OCI-LY1 (cell line): ENCODE data around the gene USP47.

ENCODE experiments used
- H2AFZ ChIP-seq: fragments of 200-600 bp; sonication (generic), shearing (Covaris generic); 2 replicates; pipeline ENCODE4 v1.6.0; 2014; ENCODE audit warnings: antibody characterized with exemption, mild to moderate bottlenecking, low read length
- H3F3A ChIP-seq: fragments of 200-600 bp; sonication (generic), shearing (Covaris generic); 2 replicates; pipeline ENCODE4 v1.6.0; 2014; ENCODE audit warnings: mild to moderate bottlenecking, antibody characterized with exemption, low read length, moderate library complexity; ENCODE audit not compliant: insufficient read depth
- H3K27ac ChIP-seq: fragments of 200-600 bp; sonication (generic); 2 replicates; pipeline ENCODE4 v1.5.1; 2014; ENCODE audit warnings: low read length, mixed run types, mild to moderate bottlenecking, low read depth; ENCODE audit not compliant: poor library complexity, severe bottlenecking
- H3K27me3 ChIP-seq: fragments of 200-600 bp; sonication (generic); 2 replicates; pipeline ENCODE4 v1.6.0; 2014; ENCODE audit warnings: antibody characterized with exemption, mild to moderate bottlenecking, low read length, moderate library complexity; ENCODE audit not compliant: insufficient read depth
- H3K36me3 ChIP-seq: fragments of 200-600 bp; sonication (generic); 2 replicates; pipeline ENCODE4 v1.6.1; 2014; ENCODE audit warnings: mild to moderate bottlenecking, antibody characterized with exemption, low read length, moderate library complexity, mixed read lengths; ENCODE audit not compliant: insufficient read depth
- H3K4me1 ChIP-seq: fragments of 200-600 bp; sonication (generic); 2 replicates; pipeline ENCODE4 v1.5.1; 2014; ENCODE audit warnings: mild to moderate bottlenecking, low read length, moderate library complexity; ENCODE audit not compliant: insufficient read depth, severe bottlenecking
- H3K4me2 ChIP-seq: fragments of 200-600 bp; sonication (generic), shearing (Covaris generic); 2 replicates; pipeline ENCODE4 v1.6.1; 2014; ENCODE audit warnings: low read length
- H3K4me3 ChIP-seq: fragments of 200-600 bp; sonication (generic); 2 replicates; pipeline ENCODE4 v1.5.1; 2014; ENCODE audit warnings: low read length, low read depth, mild to moderate bottlenecking, mixed read lengths; ENCODE audit not compliant: poor library complexity, severe bottlenecking
- H3K79me2 ChIP-seq: fragments of 200-600 bp; shearing (Covaris generic); 2 replicates; pipeline ENCODE4 v1.6.1; 2016; ENCODE audit warnings: mixed run types, low read length, mixed read lengths; ENCODE audit not compliant: insufficient read depth
- H3K9ac ChIP-seq: fragments of 200-600 bp; sonication (generic), shearing (Covaris generic); 2 replicates; pipeline ENCODE4 v1.6.1; 2014; ENCODE audit warnings: mild to moderate bottlenecking, low read length, mixed read lengths
- H3K9me2 ChIP-seq: fragments of 200-600 bp; sonication (generic), shearing (Covaris generic); 2 replicates; pipeline ENCODE4 v1.6.1; 2014; ENCODE audit warnings: low read depth, mild to moderate bottlenecking, low read length, mixed read lengths
- H3K9me3 ChIP-seq: fragments of 200-600 bp; shearing (Covaris generic); 2 replicates; pipeline ENCODE4 v1.6.1; 2014; ENCODE audit warnings: low read length, mixed read lengths
- H4K20me1 ChIP-seq: fragments of 200-600 bp; sonication (generic), shearing (Covaris generic); 2 replicates; pipeline ENCODE4 v1.6.0; 2016; ENCODE audit warnings: mild to moderate bottlenecking, low read length; ENCODE audit not compliant: insufficient read depth
- EZH2 ChIP-seq: fragments of 200-600 bp; sonication (generic), shearing (Covaris generic); IDR thresholded peaks from 2 replicates; pipeline ENCODE4 v1.8.0; 2017; ENCODE audit warnings: borderline replicate concordance, mixed run types, mild to moderate bottlenecking, antibody characterized with exemption, low read length, moderate library complexity, mixed read lengths
- TF ChIP-seq, protein P1 (sequence below): fragments of 200-600 bp; sonication (generic), shearing (Covaris generic); IDR thresholded peaks from 2 replicates; pipeline ENCODE4 v1.5.1; 2017; ENCODE audit warnings: mild to moderate bottlenecking, antibody characterized with exemption, low read length, moderate library complexity, mixed read lengths

The USP47 gene

DNA sequence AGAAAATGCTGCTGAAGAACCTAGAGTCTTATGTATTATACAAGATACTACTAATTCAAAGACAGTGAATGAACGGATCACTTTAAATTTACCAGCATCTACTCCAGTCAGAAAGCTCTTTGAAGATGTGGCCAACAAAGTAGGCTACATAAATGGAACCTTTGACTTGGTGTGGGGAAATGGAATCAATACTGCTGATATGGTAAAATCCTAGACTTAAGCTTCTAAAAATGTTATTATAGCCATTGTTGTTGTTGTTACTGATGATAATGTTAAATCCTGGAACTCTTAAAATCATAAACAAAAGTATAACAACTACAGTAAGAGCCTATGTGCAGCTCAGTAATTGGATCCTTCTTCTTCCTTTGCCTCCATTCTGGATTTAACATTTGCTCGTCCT is 38.4 kb downstream of the USP47 start:
- H4K20me1 ChIP-seq = peaks cover 2% of the 10 kb centered on the region; the same call in 1 of the 2 replicates
- H3K9ac ChIP-seq = no peak overlapping the region

DNA sequence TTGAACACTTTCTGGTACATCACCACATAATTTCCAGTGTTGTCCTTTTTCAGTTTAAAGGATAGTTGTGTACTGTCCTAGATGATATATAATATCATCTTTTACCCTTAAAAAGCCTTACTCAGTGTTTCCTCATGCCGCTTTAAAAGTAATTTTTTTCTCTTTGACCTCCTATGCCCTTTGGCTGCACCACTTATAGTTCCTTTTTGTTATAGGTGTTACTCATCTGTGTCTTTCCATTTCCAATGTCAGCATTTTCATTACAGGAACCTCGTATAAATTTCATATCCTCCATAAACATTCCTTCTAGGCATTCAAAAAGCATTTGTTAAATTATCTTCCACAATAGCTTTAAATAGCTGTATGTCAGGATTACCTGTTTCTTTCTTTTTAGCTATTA is 40.8 kb downstream of the USP47 start:
- no peak overlapping the region for H3K4me2 ChIP-seq

More for the DNA sequence above, 38.4 kb downstream of the USP47 start:
- H3F3A ChIP-seq = no peaks in the 10 kb centered on the region
- no peak overlapping the region for H3K4me2 ChIP-seq
- peaks cover 35% of the 10 kb centered on the region for H3K36me3 ChIP-seq
- no peak overlapping the region for H3K27ac ChIP-seq
- no peak overlapping the region for H3K4me3 ChIP-seq
- peaks cover 29% of the 10 kb centered on the region for H3K79me2 ChIP-seq
- TF ChIP-seq, protein P1, sequence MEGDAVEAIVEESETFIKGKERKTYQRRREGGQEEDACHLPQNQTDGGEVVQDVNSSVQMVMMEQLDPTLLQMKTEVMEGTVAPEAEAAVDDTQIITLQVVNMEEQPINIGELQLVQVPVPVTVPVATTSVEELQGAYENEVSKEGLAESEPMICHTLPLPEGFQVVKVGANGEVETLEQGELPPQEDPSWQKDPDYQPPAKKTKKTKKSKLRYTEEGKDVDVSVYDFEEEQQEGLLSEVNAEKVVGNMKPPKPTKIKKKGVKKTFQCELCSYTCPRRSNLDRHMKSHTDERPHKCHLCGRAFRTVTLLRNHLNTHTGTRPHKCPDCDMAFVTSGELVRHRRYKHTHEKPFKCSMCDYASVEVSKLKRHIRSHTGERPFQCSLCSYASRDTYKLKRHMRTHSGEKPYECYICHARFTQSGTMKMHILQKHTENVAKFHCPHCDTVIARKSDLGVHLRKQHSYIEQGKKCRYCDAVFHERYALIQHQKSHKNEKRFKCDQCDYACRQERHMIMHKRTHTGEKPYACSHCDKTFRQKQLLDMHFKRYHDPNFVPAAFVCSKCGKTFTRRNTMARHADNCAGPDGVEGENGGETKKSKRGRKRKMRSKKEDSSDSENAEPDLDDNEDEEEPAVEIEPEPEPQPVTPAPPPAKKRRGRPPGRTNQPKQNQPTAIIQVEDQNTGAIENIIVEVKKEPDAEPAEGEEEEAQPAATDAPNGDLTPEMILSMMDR = no peak
- TF ChIP-seq EZH2 = no peak
- H3K4me1 ChIP-seq = no peaks in the 10 kb centered on the region
- no peaks in the 10 kb centered on the region for H3K9me3 ChIP-seq
- H3K27me3 ChIP-seq = no peaks in the 10 kb centered on the region
- no peaks in the 10 kb centered on the region for H3K9me2 ChIP-seq
- H2AFZ ChIP-seq = no peak overlapping the region

DNA sequence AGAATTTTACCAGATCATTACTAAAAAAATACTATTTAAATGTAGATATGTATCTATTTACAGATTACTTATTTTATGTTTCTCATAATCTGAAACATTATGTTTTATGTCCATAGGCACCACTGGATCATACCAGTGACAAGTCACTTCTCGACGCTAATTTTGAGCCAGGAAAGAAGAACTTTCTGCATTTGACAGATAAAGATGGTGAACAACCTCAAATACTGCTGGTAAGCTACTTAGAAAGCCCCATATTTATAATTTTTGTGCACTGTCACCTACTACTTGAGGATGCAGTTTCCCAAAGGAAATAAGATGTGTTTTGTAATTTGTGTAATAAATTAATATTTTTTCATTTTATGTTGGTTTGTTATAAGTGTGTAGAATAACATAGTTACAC is 42.6 kb downstream of the USP47 start:
- H2AFZ ChIP-seq = no peak overlapping the region
- H3K79me2 ChIP-seq = peaks cover 10% of the 10 kb centered on the region
- peaks cover 2% of the 10 kb centered on the region; the same call in 1 of the 2 replicates for H4K20me1 ChIP-seq
- no peaks in the 10 kb centered on the region for H3K27me3 ChIP-seq
- H3K9me3 ChIP-seq = no peaks in the 10 kb centered on the region
- H3K4me3 ChIP-seq = no peak overlapping the region
- no peak overlapping the region for H3K4me2 ChIP-seq
- no peak overlapping the region for H3K9ac ChIP-seq
- peaks cover 69% of the 10 kb centered on the region for H3K36me3 ChIP-seq
- H3F3A ChIP-seq = no peaks in the 10 kb centered on the region
- H3K4me1 ChIP-seq = no peaks in the 10 kb centered on the region
- TF ChIP-seq, protein P1 = no peak
- no peak for TF ChIP-seq EZH2
- no peaks in the 10 kb centered on the region for H3K9me2 ChIP-seq
- no peak overlapping the region for H3K27ac ChIP-seq

More for the DNA sequence above, 40.8 kb downstream of the USP47 start:
- Histone ChIP-seq H4K20me1 (peaks cover 2% of the 10 kb centered on the region; the same call in 1 of the 2 replicates), H3K27me3 (no peaks in the 10 kb centered on the region), H3F3A (no peaks in the 10 kb centered on the region), H3K4me1 (no peaks in the 10 kb centered on the region), H3K27ac (no peak overlapping the region), H3K9ac (no peak overlapping the region), H3K36me3 (peaks cover 57% of the 10 kb centered on the region), H2AFZ (no peak overlapping the region), H3K4me3 (no peak overlapping the region), H3K79me2 (peaks cover 22% of the 10 kb centered on the region), H3K9me3 (no peaks in the 10 kb centered on the region), H3K9me2 (no peaks in the 10 kb centered on the region)
- no peak for TF ChIP-seq EZH2
- TF ChIP-seq, protein P1 = no peak
